AG09309 (cell line): ENCODE results near the gene GALNT10.

ENCODE experiments used
- DNase-seq: peaks from one replicate; pipeline ENCODE4 v3.0.0-alpha.2; 2010; ENCODE audit warnings: low read depth
- H3K4me3 ChIP-seq: 2 replicates; pipeline ENCODE4 v1.5.1; 2011; ENCODE audit warnings: mild to moderate bottlenecking, low read depth, low read length, moderate library complexity; ENCODE audit not compliant: control insufficient read depth
- TF ChIP-seq, protein P1 (sequence below): IDR thresholded peaks from 2 replicates; pipeline ENCODE4 v1.5.1; 2011; ENCODE audit warnings: mild to moderate bottlenecking, low read depth, low read length, inconsistent platforms; ENCODE audit not compliant: insufficient read depth, control insufficient read depth; ENCODE audit errors: missing control alignments

GALNT10 gene

DNA sequence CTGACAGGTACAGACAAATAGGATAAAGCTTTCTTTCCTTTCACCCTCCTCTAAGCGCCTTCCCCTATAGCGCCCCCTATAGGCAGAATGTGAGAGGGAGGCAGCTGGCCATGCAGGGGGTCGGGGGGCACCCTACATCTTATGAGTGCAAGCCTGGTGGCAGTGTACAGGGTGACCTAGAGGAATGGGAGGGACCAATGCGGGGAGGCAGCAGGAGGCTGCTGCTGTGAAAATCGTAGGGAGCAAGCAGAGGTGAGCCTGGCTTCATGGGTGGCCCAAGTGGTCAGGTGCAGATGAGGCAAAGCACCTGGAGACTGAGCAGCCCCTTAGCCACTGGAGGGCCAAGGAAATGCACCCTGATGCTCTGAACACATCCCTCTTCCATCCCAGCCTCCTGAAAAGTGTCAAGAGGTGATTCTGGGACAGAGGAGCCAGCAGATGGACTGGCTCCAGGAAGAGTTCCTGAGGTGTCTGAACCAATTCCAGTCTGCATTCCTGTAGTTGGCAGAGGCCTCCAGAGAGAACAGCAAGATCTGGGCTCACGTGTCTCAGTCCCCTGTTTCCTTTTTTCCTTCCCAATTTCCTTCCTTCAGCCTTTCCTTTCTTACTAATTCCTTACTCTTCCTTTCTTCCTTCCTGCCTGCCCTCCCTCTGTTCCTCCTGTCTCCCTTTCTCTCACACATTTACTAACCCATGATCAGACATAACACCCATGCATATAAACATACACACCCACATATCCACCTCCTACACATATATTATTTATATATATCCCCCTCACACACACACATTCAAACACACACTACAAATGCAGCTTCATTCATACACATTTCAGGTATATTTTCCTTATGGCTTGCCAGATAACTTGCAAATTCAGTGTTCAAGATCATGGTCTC is 32.8 kb upstream of the GALNT10 start:
- no peak overlapping the region for H3K4me3 ChIP-seq
- TF ChIP-seq, protein P1, sequence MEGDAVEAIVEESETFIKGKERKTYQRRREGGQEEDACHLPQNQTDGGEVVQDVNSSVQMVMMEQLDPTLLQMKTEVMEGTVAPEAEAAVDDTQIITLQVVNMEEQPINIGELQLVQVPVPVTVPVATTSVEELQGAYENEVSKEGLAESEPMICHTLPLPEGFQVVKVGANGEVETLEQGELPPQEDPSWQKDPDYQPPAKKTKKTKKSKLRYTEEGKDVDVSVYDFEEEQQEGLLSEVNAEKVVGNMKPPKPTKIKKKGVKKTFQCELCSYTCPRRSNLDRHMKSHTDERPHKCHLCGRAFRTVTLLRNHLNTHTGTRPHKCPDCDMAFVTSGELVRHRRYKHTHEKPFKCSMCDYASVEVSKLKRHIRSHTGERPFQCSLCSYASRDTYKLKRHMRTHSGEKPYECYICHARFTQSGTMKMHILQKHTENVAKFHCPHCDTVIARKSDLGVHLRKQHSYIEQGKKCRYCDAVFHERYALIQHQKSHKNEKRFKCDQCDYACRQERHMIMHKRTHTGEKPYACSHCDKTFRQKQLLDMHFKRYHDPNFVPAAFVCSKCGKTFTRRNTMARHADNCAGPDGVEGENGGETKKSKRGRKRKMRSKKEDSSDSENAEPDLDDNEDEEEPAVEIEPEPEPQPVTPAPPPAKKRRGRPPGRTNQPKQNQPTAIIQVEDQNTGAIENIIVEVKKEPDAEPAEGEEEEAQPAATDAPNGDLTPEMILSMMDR, result peak; percentile 45
- DNase-seq, result no peak

DNA sequence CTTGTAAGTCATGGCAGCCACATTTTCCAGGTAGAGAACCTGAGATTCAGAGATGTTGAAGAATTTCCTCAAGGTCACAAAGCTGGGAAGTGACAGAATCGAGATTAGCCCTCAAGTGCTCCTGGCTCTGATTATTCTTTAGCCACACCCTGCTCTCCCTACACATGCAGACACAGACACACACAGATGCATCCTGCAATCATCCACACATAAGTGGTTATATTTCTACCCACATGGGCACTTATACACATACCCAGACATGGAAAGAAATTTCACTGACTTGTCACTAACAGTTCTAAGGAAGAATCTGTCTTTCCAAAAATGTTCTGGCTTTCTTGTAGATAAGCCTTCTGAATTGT is 32.2 kb upstream of the GALNT10 start:
- TF ChIP-seq, protein P1, result no peak
- no peak for DNase-seq
- H3K4me3 ChIP-seq, result no peak overlapping the region

DNA sequence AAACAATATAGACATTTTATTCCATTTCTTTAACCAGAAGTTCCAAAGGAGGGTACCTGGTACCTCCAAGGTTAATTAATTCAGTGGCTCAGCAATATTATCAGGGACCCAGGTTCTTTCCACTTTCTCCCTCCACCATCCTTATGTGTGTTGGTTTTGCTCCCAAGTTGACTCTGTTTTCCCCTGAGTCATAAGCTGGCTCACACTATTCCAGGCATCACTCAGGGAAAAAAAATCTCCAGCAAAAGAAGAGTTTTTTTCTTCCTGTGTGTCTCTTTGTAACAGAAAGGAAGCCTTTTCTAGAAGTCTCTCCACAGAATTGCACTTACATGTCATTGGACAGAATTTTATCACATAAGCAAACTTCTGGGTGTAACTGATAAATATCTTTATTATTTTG is 31.2 kb upstream of the GALNT10 start:
- no peak for DNase-seq
- H3K4me3 ChIP-seq, result no peak overlapping the region
- TF ChIP-seq, protein P1, result no peak

DNA sequence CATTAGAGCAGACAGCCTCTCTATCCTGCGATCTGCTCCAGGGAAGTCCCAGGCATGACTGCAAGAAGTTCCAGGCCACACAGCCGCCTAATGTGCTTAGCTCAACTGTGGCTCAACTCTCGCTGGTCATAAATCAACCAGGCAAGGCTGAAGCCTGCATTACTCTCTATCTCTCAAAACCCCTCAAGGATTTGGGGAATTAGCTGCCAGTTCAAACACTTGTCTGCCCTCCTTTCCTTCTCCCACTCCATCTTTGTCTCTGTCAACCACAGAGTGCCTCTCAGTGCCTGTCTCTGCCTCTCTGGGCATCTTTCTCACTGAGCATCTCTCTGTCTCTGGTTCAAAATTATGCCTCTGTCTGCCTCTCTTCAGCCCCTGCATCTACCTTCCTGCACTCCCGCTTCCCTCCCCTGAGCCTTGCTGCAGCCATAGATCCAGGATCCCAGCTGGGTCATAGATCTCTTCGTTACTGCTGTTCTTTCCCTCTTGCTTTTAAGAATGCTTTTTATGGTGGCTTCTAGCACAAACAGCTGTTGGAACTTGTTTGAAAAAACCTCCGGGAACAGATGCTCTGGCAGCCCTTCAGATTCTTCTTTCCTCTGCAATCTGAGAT is 27.9 kb upstream of the GALNT10 start:
- H3K4me3 ChIP-seq, result no peak overlapping the region
- DNase-seq, result no peak
- TF ChIP-seq, protein P1, result no peak

DNA sequence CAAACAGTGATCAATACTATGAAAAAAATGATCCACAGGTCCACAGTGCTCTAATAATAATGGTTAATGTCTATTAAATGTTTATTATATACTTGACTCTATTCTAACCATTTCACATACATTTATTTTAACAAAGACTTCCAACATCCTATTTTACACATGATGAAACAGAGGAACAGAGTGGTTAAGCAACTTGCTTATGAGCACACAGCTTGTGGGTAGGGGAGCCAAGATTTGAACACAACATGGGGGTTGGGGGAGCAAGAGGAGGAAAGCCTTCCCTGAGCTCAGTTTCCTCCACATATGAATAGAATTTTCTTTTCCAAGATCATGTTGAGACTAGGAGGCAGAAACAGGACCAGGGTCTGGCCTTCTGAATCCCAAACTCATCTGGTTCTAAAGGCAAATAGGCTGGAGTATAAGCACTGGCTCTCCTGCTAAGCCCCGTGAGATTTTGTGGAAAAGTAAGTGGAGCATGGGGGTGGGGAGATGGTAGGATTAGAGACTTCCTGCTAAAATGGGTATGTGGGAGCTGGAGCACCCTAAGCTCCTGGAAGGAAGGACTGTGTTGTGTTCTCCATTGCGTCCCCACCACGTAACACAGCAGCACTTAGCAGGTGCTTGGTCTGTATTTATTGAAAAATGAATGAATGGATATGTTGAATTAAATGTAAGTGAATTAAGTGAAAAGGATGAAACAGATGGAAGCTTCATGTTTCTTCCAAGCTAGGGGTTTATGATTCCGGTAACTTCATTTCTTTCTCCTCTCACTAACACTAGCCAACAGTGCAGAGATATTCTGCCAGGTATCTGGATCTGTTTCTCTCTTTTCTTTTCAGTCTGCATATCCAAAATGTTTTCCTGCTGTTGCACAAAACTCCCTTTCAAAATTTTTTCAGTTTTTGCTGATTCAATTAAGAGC is 26.9 kb upstream of the GALNT10 start:
- DNase-seq, result no peak
- no peak overlapping the region for H3K4me3 ChIP-seq
- TF ChIP-seq, protein P1, result no peak

DNA sequence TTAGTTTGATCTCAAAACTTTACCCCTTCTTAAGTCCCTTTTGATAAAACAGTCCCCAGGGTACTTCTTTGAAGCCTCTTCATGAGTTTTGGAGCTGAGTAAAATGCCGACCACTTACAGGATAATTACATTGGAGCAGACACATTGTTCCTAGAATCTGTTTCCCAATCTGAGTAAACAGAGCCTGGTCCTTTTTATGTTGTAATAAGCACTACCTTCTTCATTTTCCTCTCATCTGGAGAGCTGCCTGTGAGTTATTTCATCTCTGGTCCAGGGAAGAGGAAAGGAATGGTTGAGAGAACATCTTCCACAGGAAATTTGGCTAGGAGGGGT is 26.3 kb upstream of the GALNT10 start:
- TF ChIP-seq, protein P1, result no peak
- no peak overlapping the region for H3K4me3 ChIP-seq
- no peak for DNase-seq
